WTC11 (cell line): Measurements from ENCODE around the gene TBCE. TPM values are rescaled to one million over a fixed set of nuclear protein-coding genes. Genes with fewer than 3 reads are reported as not detected.

Source experiments
- ATAC-seq: fragments of 200-7000 bp; cut with Tn5 transposase; 2 replicates; pipeline ENCODE4 v1.10.0; 2021; ENCODE audit warnings: mild to moderate bottlenecking, moderate library complexity
- CTCF ChIA-PET: fragments of 300-600 bp; sonication (Branson Sonifier 250); formaldehyde crosslinking; loops from one replicate; lab custom pipeline; 2021; ENCODE audit warnings: antibody characterized with exemption; lab: Charles Lee
- POLR2A ChIA-PET: fragments of 350-600 bp; sonication (Branson Sonifier 250); formaldehyde crosslinking; loops from one replicate; lab custom pipeline; 2021; ENCODE audit warnings: antibody characterized with exemption; lab: Charles Lee
- DNase-seq: peaks from one replicate; pipeline ENCODE4 v3.0.0; 2021; ENCODE audit warnings: low spot score
- H3K27ac Mint-ChIP-seq: 2 replicates; pipeline ENCODE4 v1.8.0; 2021; ENCODE audit warnings: mixed read lengths
- H3K27me3 Mint-ChIP-seq: 2 replicates; pipeline ENCODE4 v1.8.0; 2021; ENCODE audit warnings: low read depth, mild to moderate bottlenecking, moderate library complexity, mixed read lengths
- H3K36me3 Mint-ChIP-seq: 2 replicates; pipeline ENCODE4 v1.8.0; 2021; ENCODE audit warnings: mixed read lengths
- H3K4me1 Mint-ChIP-seq: 2 replicates; pipeline ENCODE4 v1.8.0; 2022; ENCODE audit warnings: mixed read lengths
- H3K4me3 Mint-ChIP-seq: 2 replicates; pipeline ENCODE4 v1.8.0; 2021; ENCODE audit warnings: mild to moderate bottlenecking, moderate library complexity, mixed read lengths
- H3K9me3 Mint-ChIP-seq: 2 replicates; pipeline ENCODE4 v1.8.0; 2021; ENCODE audit warnings: mixed read lengths
- ARID4B ChIP-seq: sonication (generic); formaldehyde crosslinking; IDR thresholded peaks from 2 replicates; pipeline ENCODE4 v1.8.0; 2023; ENCODE audit warnings: missing genetic modification reagents, mild to moderate bottlenecking, borderline replicate concordance
- E2F1 ChIP-seq: sonication (generic); formaldehyde crosslinking; IDR thresholded peaks from 2 replicates; pipeline ENCODE4 v1.8.0; 2022; ENCODE audit warnings: mild to moderate bottlenecking, missing genetic modification reagents
- JAZF1 ChIP-seq: fragments of 250-450 bp; sonication (Bioruptor Pico); IDR thresholded peaks from 2 replicates; pipeline ENCODE4 v1.9.0; 2021; ENCODE audit warnings: moderate library complexity, mild to moderate bottlenecking, inconsistent platforms
- MLX ChIP-seq: sonication (generic); formaldehyde crosslinking; IDR thresholded peaks from 2 replicates; pipeline ENCODE4 v1.8.1; 2023; ENCODE audit warnings: mild to moderate bottlenecking, missing genetic modification reagents, moderate library complexity
- NFYB ChIP-seq: sonication (generic); formaldehyde crosslinking; conservative IDR thresholded peaks from 2 replicates; pipeline ENCODE4 v1.8.0; 2022; ENCODE audit warnings: low read depth, missing genetic modification reagents
- NR3C1 ChIP-seq: sonication (generic); formaldehyde crosslinking; conservative IDR thresholded peaks from 2 replicates; pipeline ENCODE4 v1.8.1; 2023; ENCODE audit warnings: low read depth, mild to moderate bottlenecking, missing genetic modification reagents
- PRRX2 ChIP-seq: fragments of 250-450 bp; sonication (Bioruptor Pico); IDR thresholded peaks from 2 replicates; pipeline ENCODE4 v1.8.0; 2021; ENCODE audit warnings: mild to moderate bottlenecking
- ZMAT4 ChIP-seq: fragments of 250-450 bp; sonication (Bioruptor Pico); IDR thresholded peaks from 2 replicates; pipeline ENCODE4 v1.9.0; 2021; ENCODE audit warnings: mild to moderate bottlenecking
- ZNF263 ChIP-seq: sonication (generic); formaldehyde crosslinking; IDR thresholded peaks from 2 replicates; pipeline ENCODE4 v1.8.1; 2022; ENCODE audit warnings: low read depth, mild to moderate bottlenecking, moderate library complexity, missing genetic modification reagents
- ZNF281 ChIP-seq: sonication (generic); formaldehyde crosslinking; IDR thresholded peaks from 2 replicates; pipeline ENCODE4 v1.8.0; 2023; ENCODE audit warnings: mild to moderate bottlenecking, missing genetic modification reagents
- ZNF423 ChIP-seq: fragments of 250-450 bp; sonication (Bioruptor Pico); IDR thresholded peaks from 2 replicates; pipeline ENCODE4 v2.1.2; 2022; ENCODE audit warnings: mild to moderate bottlenecking, moderate library complexity
- ZNF512 ChIP-seq: sonication (generic); formaldehyde crosslinking; IDR thresholded peaks from 2 replicates; pipeline ENCODE4 v1.8.1; 2022; ENCODE audit warnings: missing genetic modification reagents, borderline replicate concordance
- total RNA-seq: library from RNA; stranded (reverse); gene quantifications from 3 replicates; pipeline ENCODE4 v1.2.3, GENCODE V29; 2021
- TF ChIP-seq, protein P1 (sequence below): fragments of 250-450 bp; sonication (Bioruptor Pico); IDR thresholded peaks from 2 replicates; pipeline ENCODE4 v1.9.0; 2021; ENCODE audit warnings: mild to moderate bottlenecking
- TF ChIP-seq, protein P2 (sequence below): sonication (generic); formaldehyde crosslinking; IDR thresholded peaks from 2 replicates; pipeline ENCODE4 v1.8.1; 2023; ENCODE audit warnings: mild to moderate bottlenecking, missing genetic modification reagents

Gene TBCE
- total RNA-seq, 1 experiment from 2014 or later, result 34.8 TPM

GRCh38 chr1:235415008-235415904 is 48.0 kb downstream of the TBCE start (continued):
- TF ChIP-seq, protein P1, sequence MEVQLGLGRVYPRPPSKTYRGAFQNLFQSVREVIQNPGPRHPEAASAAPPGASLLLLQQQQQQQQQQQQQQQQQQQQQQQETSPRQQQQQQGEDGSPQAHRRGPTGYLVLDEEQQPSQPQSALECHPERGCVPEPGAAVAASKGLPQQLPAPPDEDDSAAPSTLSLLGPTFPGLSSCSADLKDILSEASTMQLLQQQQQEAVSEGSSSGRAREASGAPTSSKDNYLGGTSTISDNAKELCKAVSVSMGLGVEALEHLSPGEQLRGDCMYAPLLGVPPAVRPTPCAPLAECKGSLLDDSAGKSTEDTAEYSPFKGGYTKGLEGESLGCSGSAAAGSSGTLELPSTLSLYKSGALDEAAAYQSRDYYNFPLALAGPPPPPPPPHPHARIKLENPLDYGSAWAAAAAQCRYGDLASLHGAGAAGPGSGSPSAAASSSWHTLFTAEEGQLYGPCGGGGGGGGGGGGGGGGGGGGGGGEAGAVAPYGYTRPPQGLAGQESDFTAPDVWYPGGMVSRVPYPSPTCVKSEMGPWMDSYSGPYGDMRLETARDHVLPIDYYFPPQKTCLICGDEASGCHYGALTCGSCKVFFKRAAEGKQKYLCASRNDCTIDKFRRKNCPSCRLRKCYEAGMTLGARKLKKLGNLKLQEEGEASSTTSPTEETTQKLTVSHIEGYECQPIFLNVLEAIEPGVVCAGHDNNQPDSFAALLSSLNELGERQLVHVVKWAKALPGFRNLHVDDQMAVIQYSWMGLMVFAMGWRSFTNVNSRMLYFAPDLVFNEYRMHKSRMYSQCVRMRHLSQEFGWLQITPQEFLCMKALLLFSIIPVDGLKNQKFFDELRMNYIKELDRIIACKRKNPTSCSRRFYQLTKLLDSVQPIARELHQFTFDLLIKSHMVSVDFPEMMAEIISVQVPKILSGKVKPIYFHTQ (CRISPR knock-in tag), result no peak

DNA sequence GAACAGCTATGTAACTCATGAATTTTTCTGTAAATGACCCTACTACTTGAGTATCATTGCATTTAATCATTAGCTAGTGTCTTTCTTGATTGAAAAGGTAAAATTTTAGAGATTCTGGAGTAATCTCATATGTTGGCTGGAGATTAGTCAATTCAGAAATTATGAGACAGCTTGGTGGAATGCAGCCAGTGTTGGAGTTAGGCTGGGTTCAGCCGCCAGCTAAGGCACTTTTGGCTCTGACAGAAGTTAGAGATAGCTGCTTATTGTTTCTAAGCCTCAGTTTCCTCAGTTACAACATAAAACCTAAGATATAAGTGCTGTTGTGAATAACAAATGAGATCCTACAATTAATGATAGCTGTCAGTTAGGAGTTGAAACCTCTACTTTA is 49.4 kb downstream of the TBCE start:
- ChIA-PET CTCF (interaction anchor here (0.6 to 2.9 kb wide), 30 partner anchors 7 to 323 kb away, joined by 3 to 16 read pairs (median 3); partner anchors contain the start of genes ARID4B, B3GALNT2, GGPS1 and RBM34), POLR2A (interaction anchor here (2.0 kb wide), 1 partner anchor 88 kb away, joined by 5 read pairs; the partner anchor contains the start of genes ARID4B and GGPS1)
- Mint-ChIP-seq H3K27me3 (no peaks in the 10 kb centered on the region), H3K9me3 (0 out of 2 replicates have a peak, but pooled peaks cover 4% of the 10 kb centered on the region), H3K27ac (no peak overlapping the region), H3K4me3 (no peak overlapping the region), H3K4me1 (no peaks in the 10 kb centered on the region), H3K36me3 (peaks cover 11% of the 10 kb centered on the region)
- ATAC-seq, result no peak
- DNase-seq, result no peak
- TF ChIP-seq, protein P2, sequence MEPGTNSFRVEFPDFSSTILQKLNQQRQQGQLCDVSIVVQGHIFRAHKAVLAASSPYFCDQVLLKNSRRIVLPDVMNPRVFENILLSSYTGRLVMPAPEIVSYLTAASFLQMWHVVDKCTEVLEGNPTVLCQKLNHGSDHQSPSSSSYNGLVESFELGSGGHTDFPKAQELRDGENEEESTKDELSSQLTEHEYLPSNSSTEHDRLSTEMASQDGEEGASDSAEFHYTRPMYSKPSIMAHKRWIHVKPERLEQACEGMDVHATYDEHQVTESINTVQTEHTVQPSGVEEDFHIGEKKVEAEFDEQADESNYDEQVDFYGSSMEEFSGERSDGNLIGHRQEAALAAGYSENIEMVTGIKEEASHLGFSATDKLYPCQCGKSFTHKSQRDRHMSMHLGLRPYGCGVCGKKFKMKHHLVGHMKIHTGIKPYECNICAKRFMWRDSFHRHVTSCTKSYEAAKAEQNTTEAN (CRISPR knock-in tag), result no peak
- TF ChIP-seq NFYB (CRISPR knock-in tag) (no peak), NR3C1 (no peak), PRRX2 (CRISPR knock-in tag) (no peak), MLX (CRISPR knock-in tag) (no peak), ZNF281 (CRISPR knock-in tag) (no peak), ZMAT4 (CRISPR knock-in tag) (no peak), JAZF1 (CRISPR knock-in tag) (no peak), ZNF512 (CRISPR knock-in tag) (no peak), ARID4B (no peak), ZNF263 (CRISPR knock-in tag) (no peak), E2F1 (CRISPR knock-in tag) (no peak), ZNF423 (CRISPR knock-in tag) (no peak)
- TF ChIP-seq, protein P1 (CRISPR knock-in tag), result no peak
